Adipocyte (in vitro differentiated cells): ENCODE measurements around the gene PRPF6.

Experiments
- DNase-seq: peaks from one replicate; pipeline ENCODE4 v3.0.0-alpha.2; 2015; ENCODE audit warnings: low read depth
- H3K27me3 ChIP-seq: replicated peaks from 2 replicates; pipeline ENCODE4 v1.7.0; 2013; ENCODE audit warnings: mild to moderate bottlenecking, low read length, moderate library complexity; ENCODE audit not compliant: control insufficient read depth, insufficient read depth
- H3K36me3 ChIP-seq: 2 replicates; pipeline ENCODE4 v1.7.0; 2013; ENCODE audit warnings: low read length, mild to moderate bottlenecking, moderate library complexity; ENCODE audit not compliant: control insufficient read depth, insufficient read depth, severe bottlenecking
- H3K4me1 ChIP-seq: 2 replicates; pipeline ENCODE4 v1.7.0; 2013; ENCODE audit warnings: mild to moderate bottlenecking, low read length, moderate library complexity; ENCODE audit not compliant: control insufficient read depth, insufficient read depth
- H3K4me3 ChIP-seq: 2 replicates; pipeline ENCODE4 v1.7.0; 2013; ENCODE audit warnings: mild to moderate bottlenecking, low read length, moderate library complexity
- H3K9ac ChIP-seq: 2 replicates; pipeline ENCODE4 v1.7.0; 2013; ENCODE audit warnings: mild to moderate bottlenecking, low read length, moderate library complexity
- H3K9me3 ChIP-seq: 2 replicates; pipeline ENCODE4 v1.7.0; 2013; ENCODE audit warnings: mild to moderate bottlenecking, low read length, moderate library complexity; ENCODE audit not compliant: control insufficient read depth

PRPF6 gene

GRCh38 chr20:64063389-64064144, 82.6 kb downstream of the PRPF6 start:
- no peaks in the 10 kb centered on the region for H3K9me3 ChIP-seq
- DNase-seq, result peak; percentile 68
- no peaks in the 10 kb centered on the region for H3K27me3 ChIP-seq
- H3K4me1 ChIP-seq, result peaks cover 15% of the 10 kb centered on the region
- no peaks in the 10 kb centered on the region for H3K36me3 ChIP-seq
- peak overlapping the region; percentile 92 for H3K4me3 ChIP-seq
- H3K9ac ChIP-seq, result peak overlapping the region; percentile 92

- Histone ChIP-seq H3K9me3 (no peaks in the 10 kb centered on the region), H3K4me3 (peak overlapping the region; percentile 92), H3K9ac (peak overlapping the region; percentile 92), H3K27me3 (no peaks in the 10 kb centered on the region), H3K36me3 (no peaks in the 10 kb centered on the region), H3K4me1 (peaks cover 15% of the 10 kb centered on the region)
- peak; percentile 67 for DNase-seq
These were observed 83.3 kb downstream of the PRPF6 start for GRCh38 chr20:64064145-64064698.

- Histone ChIP-seq H3K9me3 (no peaks in the 10 kb centered on the region), H3K36me3 (no peaks in the 10 kb centered on the region), H3K4me3 (no peak overlapping the region), H3K27me3 (no peaks in the 10 kb centered on the region), H3K9ac (no peak overlapping the region), H3K4me1 (peaks cover 15% of the 10 kb centered on the region)
- DNase-seq, result no peak
These were observed 84.4 kb downstream of the PRPF6 start for GRCh38 chr20:64065062-64065973.

GRCh38 chr20:64065974-64066343, 85.0 kb downstream of the PRPF6 start:
- H3K4me3 ChIP-seq, result no peak overlapping the region
- no peak overlapping the region for H3K9ac ChIP-seq
- no peaks in the 10 kb centered on the region for H3K27me3 ChIP-seq
- H3K36me3 ChIP-seq, result no peaks in the 10 kb centered on the region
- H3K4me1 ChIP-seq, result peaks cover 15% of the 10 kb centered on the region
- DNase-seq, result no peak
- H3K9me3 ChIP-seq, result no peaks in the 10 kb centered on the region

GRCh38 chr20:64067005-64067632, 86.2 kb downstream of the PRPF6 start:
- no peak for DNase-seq
- Histone ChIP-seq H3K9me3 (no peaks in the 10 kb centered on the region), H3K4me3 (no peak overlapping the region), H3K9ac (no peak overlapping the region), H3K4me1 (peaks cover 15% of the 10 kb centered on the region), H3K36me3 (no peaks in the 10 kb centered on the region), H3K27me3 (no peaks in the 10 kb centered on the region)

- DNase-seq, result no peak
- H3K36me3 ChIP-seq, result no peaks in the 10 kb centered on the region
- no peaks in the 10 kb centered on the region for H3K9me3 ChIP-seq
- H3K4me1 ChIP-seq, result peaks cover 11% of the 10 kb centered on the region
- no peak overlapping the region for H3K4me3 ChIP-seq
- H3K9ac ChIP-seq, result no peak overlapping the region
- no peaks in the 10 kb centered on the region for H3K27me3 ChIP-seq
These were observed 86.9 kb downstream of the PRPF6 start for GRCh38 chr20:64067733-64068307.

- Histone ChIP-seq H3K27me3 (no peaks in the 10 kb centered on the region), H3K9me3 (no peaks in the 10 kb centered on the region), H3K9ac (no peak overlapping the region), H3K4me3 (no peak overlapping the region), H3K36me3 (no peaks in the 10 kb centered on the region), H3K4me1 (peaks cover 11% of the 10 kb centered on the region)
- no peak for DNase-seq
These were observed 87.7 kb downstream of the PRPF6 start for GRCh38 chr20:64068386-64069208.

- H3K4me1 ChIP-seq, result peaks cover 5% of the 10 kb centered on the region
- H3K9ac ChIP-seq, result no peak overlapping the region
- DNase-seq, result no peak
- no peak overlapping the region for H3K4me3 ChIP-seq
- no peaks in the 10 kb centered on the region for H3K9me3 ChIP-seq
- H3K36me3 ChIP-seq, result peaks cover 6% of the 10 kb centered on the region
- no peaks in the 10 kb centered on the region for H3K27me3 ChIP-seq
These were observed 88.3 kb downstream of the PRPF6 start for GRCh38 chr20:64069209-64069613.

- DNase-seq, result peak; percentile 50
- Histone ChIP-seq H3K9ac (no peak overlapping the region), H3K4me1 (no peaks in the 10 kb centered on the region), H3K9me3 (no peaks in the 10 kb centered on the region), H3K36me3 (peaks cover 6% of the 10 kb centered on the region), H3K27me3 (no peaks in the 10 kb centered on the region), H3K4me3 (no peak overlapping the region)
These were observed 88.8 kb downstream of the PRPF6 start for GRCh38 chr20:64069614-64070243.
